Stimulated activated memory B cell treated with anti-CD40 and anti-IgM and Interleukin-4, amounts not matched to agents 10 μg/mL and 1 μg/mL and 100 μg/mL, for 72 hours (primary cell): ENCODE data around the gene FADS1.

ENCODE experiments used
- ATAC-seq: fragments of 150-1000 bp; cut with Tn5 transposase; 2 replicates; pipeline ENCODE4 v1.10.0; 2021
- H3K27ac Mint-ChIP-seq: one replicate; pipeline ENCODE4 v1.8.0; 2022; ENCODE audit warnings: mild to moderate bottlenecking, mixed read lengths
- H3K27me3 Mint-ChIP-seq: one replicate; pipeline ENCODE4 v1.8.0; 2022; ENCODE audit warnings: mixed read lengths
- H3K36me3 Mint-ChIP-seq: one replicate; pipeline ENCODE4 v1.8.0; 2022; ENCODE audit warnings: mixed read lengths
- H3K4me1 Mint-ChIP-seq: one replicate; pipeline ENCODE4 v1.8.0; 2022; ENCODE audit warnings: mixed read lengths
- H3K4me3 Mint-ChIP-seq: one replicate; pipeline ENCODE4 v1.8.0; 2022; ENCODE audit warnings: mild to moderate bottlenecking, moderate library complexity, mixed read lengths
- H3K9me3 Mint-ChIP-seq: one replicate; pipeline ENCODE4 v1.8.0; 2022; ENCODE audit warnings: mixed read lengths

FADS1 gene

DNA sequence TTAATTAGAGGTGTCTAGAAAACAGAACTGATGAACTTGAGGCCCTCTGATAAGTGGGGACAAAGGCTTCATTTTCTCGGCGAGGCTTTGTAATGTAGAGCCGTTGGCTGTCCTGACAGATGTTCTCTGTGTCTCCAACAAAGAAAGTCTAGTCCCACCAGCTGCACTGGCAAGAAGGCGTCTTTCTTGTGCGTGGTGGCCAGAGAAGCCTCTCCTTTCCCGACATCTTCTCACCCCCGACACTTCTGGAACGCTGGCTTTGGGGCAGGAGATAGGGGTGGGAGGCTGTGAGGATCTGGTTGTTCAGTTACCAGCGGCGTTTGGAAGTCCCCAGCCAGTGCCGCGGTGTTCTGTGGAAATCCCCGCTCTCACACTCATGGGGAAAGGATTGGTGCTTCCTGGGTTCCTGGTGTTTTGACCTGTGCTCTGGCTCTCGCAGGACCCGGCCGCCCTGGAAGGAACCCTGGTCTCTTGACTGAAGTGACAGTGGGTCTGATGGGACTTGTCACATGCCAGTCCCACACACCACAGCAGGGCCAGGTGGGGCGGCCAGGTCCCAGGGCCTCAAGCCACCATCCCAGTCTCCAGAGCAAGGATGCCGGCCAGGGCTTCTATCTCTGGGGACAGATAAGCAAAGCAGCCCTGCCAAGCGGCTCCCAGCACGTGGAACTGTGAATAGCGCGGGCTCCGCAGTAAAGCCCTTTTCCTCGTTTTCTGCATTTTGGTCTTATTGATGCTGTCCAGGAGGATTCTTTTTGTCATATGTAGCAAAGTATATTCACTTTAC lies 34.5 kb upstream of the FADS1 start:
- Mint-ChIP-seq H3K36me3 (peaks cover 58% of the 10 kb centered on the region), H3K27me3 (no peaks in the 10 kb centered on the region), H3K9me3 (peaks cover 2% of the 10 kb centered on the region), H3K27ac (no peak overlapping the region), H3K4me1 (no peaks in the 10 kb centered on the region), H3K4me3 (no peak overlapping the region)
- ATAC-seq, result no peak

DNA sequence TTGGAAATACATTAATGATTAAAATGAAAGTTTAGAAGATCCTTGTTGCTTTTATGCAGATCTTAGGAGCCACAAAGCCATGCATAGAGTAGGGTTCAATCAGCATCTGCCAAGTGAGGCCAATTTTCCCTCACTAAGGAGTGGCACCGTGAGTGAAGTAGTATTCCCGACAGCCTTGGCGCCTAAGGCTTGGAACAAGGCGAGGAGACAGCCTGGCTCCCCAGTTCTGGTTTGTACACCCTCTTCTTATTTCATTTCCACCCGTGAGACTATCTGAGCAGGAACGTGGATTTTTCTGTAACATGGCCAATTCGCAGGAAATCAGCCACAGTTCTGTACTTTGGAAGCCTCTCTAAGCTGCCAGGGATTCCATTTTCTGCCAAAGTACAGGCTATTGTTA lies 33.9 kb upstream of the FADS1 start:
- Mint-ChIP-seq H3K4me3 (no peak overlapping the region), H3K27ac (no peak overlapping the region), H3K4me1 (no peaks in the 10 kb centered on the region), H3K9me3 (peaks cover 2% of the 10 kb centered on the region), H3K36me3 (peaks cover 65% of the 10 kb centered on the region), H3K27me3 (no peaks in the 10 kb centered on the region)
- ATAC-seq, result no peak

DNA sequence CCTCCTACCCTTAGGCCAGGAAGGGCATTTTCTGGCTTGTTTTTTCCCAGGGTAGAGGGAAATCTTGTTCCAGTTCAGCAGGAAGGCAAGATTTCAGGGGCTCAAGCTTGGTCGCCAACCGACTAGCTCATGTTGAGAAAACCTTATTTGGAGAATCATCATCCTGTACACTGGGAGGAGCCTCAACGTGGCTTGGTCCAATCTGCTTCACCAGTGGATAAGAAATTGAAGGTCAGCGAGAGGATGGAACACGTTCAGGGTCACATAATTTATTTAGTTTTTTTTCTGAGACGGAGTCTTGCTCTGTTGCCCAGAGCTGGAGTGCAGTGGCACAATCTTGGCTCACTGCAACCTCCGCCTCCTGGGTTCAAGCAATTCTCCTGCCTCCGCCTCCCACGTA lies 31.8 kb upstream of the FADS1 start:
- Mint-ChIP-seq H3K27me3 (peaks cover 8% of the 10 kb centered on the region), H3K4me1 (no peaks in the 10 kb centered on the region), H3K9me3 (peaks cover 2% of the 10 kb centered on the region), H3K27ac (no peak overlapping the region), H3K36me3 (peaks cover 66% of the 10 kb centered on the region), H3K4me3 (no peak overlapping the region)
- no peak for ATAC-seq

DNA sequence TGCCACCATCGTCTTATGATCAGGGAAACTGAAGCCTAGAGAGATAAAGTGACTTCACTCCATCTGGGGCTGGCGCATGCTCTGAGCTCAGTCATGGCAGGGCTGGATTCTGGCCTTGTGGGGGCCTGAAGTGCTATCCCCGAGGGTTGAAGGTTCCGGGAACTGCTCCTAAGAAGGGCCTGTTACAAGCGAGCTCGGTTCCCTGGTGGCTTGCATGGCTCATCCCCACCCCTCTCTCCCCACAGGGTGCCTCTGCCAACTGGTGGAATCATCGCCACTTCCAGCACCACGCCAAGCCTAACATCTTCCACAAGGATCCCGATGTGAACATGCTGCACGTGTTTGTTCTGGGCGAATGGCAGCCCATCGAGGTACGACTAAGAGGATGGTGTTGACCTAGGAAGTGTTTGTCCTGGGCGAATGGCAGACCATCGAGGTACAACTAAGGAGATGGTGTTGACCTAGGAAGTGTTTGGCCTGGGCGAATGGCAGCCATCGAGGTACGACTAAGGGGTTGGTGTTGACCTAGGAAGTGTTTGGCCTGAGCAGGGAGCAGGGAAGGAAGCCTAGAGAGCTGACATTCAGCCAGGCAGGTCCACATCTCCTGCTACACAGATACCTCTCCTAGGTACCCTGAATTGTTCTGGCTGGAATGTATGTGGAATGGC lies 31.2 kb upstream of the FADS1 start:
- Mint-ChIP-seq H3K4me1 (no peaks in the 10 kb centered on the region), H3K9me3 (peaks cover 2% of the 10 kb centered on the region), H3K27ac (no peak overlapping the region), H3K4me3 (no peak overlapping the region), H3K36me3 (peaks cover 62% of the 10 kb centered on the region), H3K27me3 (peaks cover 8% of the 10 kb centered on the region)
- ATAC-seq, result no peak

DNA sequence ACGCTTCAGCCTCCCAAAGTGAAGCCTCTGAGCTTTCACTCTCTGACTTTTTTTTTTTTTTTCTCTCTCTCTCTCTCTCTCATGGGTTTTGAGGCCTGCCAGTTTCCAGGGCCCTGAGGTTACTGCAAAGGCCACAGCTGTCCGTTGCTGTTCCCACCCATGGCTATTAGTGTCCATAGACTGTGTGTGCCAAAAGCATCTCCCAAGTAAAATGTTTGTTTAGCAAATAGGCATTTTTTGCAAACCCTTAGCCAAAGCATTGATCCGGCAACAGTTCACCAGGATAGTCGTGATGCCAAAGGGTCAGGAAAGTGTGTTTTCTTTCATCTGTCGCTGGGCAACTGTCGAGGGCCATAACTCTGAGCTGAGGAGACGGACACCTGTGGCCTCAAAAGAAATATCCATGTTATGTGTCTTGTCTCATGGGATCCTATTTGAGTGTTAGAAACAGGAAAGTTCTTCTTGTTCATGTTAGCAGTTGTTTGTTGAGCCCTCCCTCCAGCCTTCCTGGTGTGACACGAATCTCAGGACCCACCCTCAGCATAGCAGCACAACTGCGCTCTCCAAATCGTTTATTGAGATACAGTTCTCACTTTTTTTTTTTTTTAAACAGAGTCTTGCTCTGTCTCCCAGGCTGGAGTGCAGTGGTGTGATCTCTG lies 29.7 kb upstream of the FADS1 start:
- H3K9me3 Mint-ChIP-seq, result peaks cover 2% of the 10 kb centered on the region
- peaks cover 8% of the 10 kb centered on the region for H3K27me3 Mint-ChIP-seq
- no peaks in the 10 kb centered on the region for H3K4me1 Mint-ChIP-seq
- no peak overlapping the region for H3K4me3 Mint-ChIP-seq
- no peak overlapping the region for H3K27ac Mint-ChIP-seq
- H3K36me3 Mint-ChIP-seq, result peaks cover 54% of the 10 kb centered on the region
- ATAC-seq, result no peak

DNA sequence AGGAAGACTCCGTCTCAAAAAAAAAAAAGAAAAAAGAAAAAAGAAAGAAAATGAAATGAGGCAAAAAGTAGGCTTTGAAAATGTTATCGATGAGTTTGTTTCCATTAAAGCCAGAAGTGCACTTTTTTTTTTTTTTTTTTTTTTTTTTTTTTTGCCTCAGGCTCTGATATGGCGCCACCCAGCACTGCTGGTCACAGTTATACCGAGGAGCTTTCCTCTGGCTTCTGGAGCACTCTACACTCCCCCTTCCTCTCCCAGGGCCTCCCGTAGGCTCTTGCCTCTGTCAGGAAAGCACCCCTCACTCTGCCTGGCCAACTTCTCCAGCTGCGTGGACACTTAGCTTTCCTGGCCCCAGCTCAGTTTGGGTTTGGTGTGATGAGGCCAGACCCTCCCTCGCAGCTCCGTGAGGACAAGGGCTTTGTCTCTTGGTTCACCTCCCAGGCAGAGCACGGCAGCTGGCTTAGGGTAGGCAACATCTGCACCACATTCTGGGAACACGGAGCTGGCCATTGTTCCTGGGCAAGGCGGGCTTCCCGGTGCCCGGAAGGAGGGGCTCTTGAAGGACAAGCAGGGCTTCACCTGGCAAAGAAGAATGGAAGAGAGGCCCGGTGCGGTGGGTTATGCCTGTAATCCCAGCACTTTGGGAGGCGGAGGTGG lies 28.2 kb upstream of the FADS1 start:
- H3K27me3 Mint-ChIP-seq, result peaks cover 8% of the 10 kb centered on the region

DNA sequence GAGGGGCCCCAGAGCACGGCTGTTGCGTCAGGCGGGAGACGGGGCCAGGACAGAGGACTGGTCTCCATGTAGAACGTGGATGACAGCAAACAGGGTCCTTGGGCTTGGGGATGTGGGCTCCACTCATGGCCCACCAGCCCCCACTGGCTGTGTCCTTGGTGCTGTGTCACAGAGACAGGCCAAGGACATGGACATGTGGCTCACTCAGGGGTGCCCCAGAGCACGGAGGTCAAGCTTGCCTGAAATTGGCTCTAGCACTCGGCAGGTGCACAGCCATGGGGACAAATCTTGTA lies 25.7 kb upstream of the FADS1 start:
- H3K9me3 Mint-ChIP-seq, result no peaks in the 10 kb centered on the region
- H3K27me3 Mint-ChIP-seq, result peaks cover 19% of the 10 kb centered on the region
- H3K36me3 Mint-ChIP-seq, result peaks cover 53% of the 10 kb centered on the region
- H3K4me1 Mint-ChIP-seq, result no peaks in the 10 kb centered on the region
- no peak for ATAC-seq
- no peak overlapping the region for H3K4me3 Mint-ChIP-seq
- H3K27ac Mint-ChIP-seq, result no peak overlapping the region

More for the DNA sequence above, 28.2 kb upstream of the FADS1 start:
- Mint-ChIP-seq H3K4me3 (no peak overlapping the region), H3K4me1 (no peaks in the 10 kb centered on the region), H3K36me3 (peaks cover 54% of the 10 kb centered on the region), H3K27ac (no peak overlapping the region), H3K9me3 (peaks cover 2% of the 10 kb centered on the region)
- ATAC-seq, result no peak

DNA sequence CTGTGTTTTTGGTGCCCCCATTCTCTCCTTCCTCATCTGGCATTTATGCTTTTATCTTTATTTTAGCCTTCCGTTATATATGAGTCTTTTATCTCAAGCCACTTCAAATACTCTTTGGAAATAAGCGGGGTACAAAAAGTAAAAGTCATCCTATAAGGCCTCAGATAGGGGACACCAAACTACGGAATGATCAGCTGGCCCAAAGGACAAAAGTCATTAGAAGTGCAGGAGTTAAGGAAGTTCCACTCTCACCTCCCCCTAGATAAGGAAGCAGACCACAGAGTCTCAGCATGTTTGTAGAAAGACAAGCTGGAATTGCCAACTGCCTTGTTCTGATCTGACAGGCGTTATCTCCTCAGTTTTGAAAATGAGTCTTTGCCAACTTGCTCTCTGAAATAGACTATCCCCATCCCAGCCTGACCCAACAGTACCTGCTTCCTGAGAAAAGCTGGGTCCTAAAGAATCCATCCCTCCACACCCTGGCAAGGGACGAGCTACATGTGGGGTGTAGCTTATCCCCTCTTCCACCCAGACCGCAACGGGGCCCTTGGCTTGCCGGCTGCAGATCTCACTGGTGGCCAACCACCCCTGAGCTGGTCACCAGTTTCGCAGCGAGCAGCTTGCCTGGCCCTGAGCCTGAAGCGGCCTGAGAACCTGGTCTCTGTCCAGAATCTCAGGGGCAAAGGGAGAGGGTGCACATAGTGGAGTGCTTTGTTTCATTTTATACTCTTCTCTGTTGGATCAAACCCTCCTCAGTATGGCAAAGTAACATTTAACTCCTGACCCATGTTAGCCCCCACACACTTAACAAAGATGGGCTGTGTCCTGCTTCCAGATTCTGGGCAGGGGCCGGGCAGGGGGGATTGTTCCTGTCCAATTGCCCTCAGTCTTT lies 25.1 kb upstream of the FADS1 start:
- no peaks in the 10 kb centered on the region for H3K9me3 Mint-ChIP-seq
- H3K4me3 Mint-ChIP-seq, result no peak overlapping the region
- no peak for ATAC-seq
- H3K27me3 Mint-ChIP-seq, result peaks cover 19% of the 10 kb centered on the region
- H3K4me1 Mint-ChIP-seq, result no peaks in the 10 kb centered on the region
- peaks cover 48% of the 10 kb centered on the region for H3K36me3 Mint-ChIP-seq
- H3K27ac Mint-ChIP-seq, result no peak overlapping the region

DNA sequence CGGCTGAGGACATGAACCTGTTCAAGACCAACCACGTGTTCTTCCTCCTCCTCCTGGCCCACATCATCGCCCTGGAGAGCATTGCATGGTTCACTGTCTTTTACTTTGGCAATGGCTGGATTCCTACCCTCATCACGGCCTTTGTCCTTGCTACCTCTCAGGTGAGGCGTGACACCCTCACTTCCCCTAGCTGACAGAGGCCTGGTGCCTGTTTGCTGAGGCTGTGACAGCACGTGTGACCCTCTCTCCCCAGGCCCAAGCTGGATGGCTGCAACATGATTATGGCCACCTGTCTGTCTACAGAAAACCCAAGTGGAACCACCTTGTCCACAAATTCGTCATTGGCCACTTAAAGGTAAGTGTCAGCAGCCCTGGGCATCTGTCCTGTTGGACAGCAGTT lies 23.6 kb upstream of the FADS1 start:
- ATAC-seq, result no peak
- Mint-ChIP-seq H3K27me3 (peaks cover 17% of the 10 kb centered on the region), H3K9me3 (no peaks in the 10 kb centered on the region), H3K36me3 (peaks cover 37% of the 10 kb centered on the region), H3K4me1 (no peaks in the 10 kb centered on the region), H3K27ac (no peak overlapping the region), H3K4me3 (no peak overlapping the region)

DNA sequence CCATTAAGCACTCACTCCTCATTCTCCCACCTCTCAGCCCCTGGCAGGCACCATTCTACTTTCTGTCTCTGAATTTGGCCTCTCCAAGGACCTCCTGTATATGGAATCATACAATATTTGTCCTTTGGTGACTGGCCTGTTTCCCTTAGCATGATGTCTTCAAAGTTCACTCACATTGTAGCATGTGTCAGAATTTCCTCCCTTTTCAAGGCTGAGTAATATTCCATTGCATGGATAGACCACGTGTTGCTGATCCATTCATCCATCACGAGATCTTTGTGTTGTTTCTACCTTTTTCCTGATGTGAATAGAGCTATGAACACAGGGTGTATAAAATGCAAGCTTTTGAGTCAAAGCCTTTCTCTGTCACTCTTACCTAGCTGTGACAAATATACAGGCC lies 22.9 kb upstream of the FADS1 start:
- no peak for ATAC-seq
- peaks cover 31% of the 10 kb centered on the region for H3K36me3 Mint-ChIP-seq
- H3K9me3 Mint-ChIP-seq, result no peaks in the 10 kb centered on the region
- H3K27me3 Mint-ChIP-seq, result peaks cover 11% of the 10 kb centered on the region
- H3K27ac Mint-ChIP-seq, result no peak overlapping the region
- no peak overlapping the region for H3K4me3 Mint-ChIP-seq
- H3K4me1 Mint-ChIP-seq, result peaks cover 5% of the 10 kb centered on the region

DNA sequence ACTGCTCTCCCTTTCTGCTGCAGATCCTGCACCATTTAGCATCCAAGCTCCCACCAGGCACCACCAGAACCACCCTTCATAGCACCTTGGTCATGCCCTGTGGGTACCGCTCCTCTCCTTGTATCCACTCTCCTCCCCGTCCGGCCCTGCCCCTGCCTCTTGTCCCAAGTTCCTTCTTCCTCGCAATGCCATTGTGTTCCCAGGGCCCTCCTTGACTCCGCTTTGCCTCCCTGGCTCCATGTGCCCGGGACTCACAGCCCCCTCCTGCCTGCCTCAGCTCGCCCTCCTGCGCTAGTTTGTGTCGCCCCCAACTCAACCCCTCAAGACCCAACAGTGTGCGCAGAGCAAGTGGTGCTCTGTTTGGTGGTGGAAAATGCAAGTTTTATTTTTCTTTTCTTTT lies 22.1 kb upstream of the FADS1 start:
- no peak overlapping the region for H3K27ac Mint-ChIP-seq
- ATAC-seq, result no peak
- H3K4me3 Mint-ChIP-seq, result no peak overlapping the region
- peaks cover 34% of the 10 kb centered on the region for H3K36me3 Mint-ChIP-seq
- peaks cover 11% of the 10 kb centered on the region for H3K27me3 Mint-ChIP-seq
- H3K4me1 Mint-ChIP-seq, result peaks cover 12% of the 10 kb centered on the region
- H3K9me3 Mint-ChIP-seq, result no peaks in the 10 kb centered on the region

DNA sequence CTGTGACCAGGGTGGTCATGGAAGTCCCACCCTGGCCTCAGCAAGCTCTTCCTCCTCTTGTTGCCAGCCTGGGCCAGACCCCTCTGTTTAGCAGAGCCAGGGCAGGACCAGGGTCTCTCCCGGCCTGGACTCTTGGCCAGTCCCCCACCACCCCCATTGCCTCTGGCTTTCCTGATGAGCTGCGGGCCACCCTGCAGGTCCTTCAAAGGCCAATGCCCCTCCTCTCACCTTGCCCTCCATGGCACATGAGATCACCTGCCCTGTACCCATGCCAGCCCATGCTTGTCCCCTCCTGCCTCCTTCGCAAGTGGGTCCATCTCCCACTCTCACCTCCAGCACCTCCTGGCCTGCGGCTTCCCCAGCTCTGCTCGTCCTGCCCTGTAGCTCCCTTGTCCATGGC lies 21.7 kb upstream of the FADS1 start:
- peaks cover 16% of the 10 kb centered on the region for H3K4me1 Mint-ChIP-seq
- peaks cover 38% of the 10 kb centered on the region for H3K36me3 Mint-ChIP-seq
- ATAC-seq, result no peak
- H3K27ac Mint-ChIP-seq, result no peak overlapping the region
- H3K9me3 Mint-ChIP-seq, result no peaks in the 10 kb centered on the region
- peaks cover 11% of the 10 kb centered on the region for H3K27me3 Mint-ChIP-seq
- no peak overlapping the region for H3K4me3 Mint-ChIP-seq

DNA sequence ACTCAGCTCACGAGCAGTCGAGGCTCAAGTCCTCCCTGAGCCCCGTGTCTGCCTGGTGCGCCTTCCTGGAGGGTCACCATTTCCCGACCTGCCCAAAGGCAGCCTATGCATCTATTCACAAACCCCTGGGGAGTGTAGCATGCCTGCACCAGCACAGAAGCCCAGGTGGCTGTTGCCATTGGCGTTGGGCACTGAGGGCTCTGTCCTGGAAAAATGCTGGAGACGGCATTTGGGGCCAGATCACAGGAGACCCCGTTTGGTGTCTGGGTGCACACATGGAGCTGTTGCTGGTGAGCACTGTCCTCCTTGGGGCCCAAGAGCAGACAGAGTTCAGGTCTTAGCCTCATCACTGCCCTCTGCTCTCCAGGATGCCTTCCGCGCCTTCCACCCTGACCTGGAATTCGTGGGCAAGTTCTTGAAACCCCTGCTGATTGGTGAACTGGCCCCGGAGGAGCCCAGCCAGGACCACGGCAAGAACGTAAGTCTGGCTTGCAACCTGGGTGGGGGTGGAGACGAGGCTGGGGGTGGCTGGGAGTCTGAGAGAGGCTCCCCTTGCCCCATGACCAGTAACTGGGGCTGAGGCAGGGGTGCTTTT lies 20.7 kb upstream of the FADS1 start:
- Mint-ChIP-seq H3K36me3 (peaks cover 48% of the 10 kb centered on the region), H3K4me1 (peaks cover 23% of the 10 kb centered on the region), H3K27ac (no peak overlapping the region), H3K9me3 (no peaks in the 10 kb centered on the region), H3K4me3 (no peak overlapping the region), H3K27me3 (peaks cover 11% of the 10 kb centered on the region)
- no peak for ATAC-seq

DNA sequence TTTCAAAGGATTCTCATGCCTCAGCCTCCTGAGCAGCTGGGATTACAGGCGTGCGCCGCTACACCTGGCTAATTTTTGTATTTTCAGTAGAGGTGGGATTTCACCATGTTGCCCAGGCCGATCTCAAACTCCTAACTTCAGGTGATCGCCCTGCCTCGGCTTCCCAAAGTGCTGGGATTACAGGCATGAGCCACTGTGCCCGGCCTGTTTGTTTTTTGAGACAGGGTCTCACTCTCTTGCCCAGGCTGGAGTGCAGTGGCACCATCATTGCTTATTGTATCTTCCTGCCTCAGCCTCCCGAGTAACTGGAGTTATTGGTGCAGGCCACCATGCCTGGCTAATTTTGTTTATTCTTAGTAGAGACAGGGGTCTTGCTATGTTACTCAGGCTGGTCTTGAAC lies 19.4 kb upstream of the FADS1 start:
- H3K36me3 Mint-ChIP-seq, result peaks cover 42% of the 10 kb centered on the region
- no peak overlapping the region for H3K4me3 Mint-ChIP-seq
- ATAC-seq, result no peak
- no peaks in the 10 kb centered on the region for H3K9me3 Mint-ChIP-seq
- peaks cover 25% of the 10 kb centered on the region for H3K4me1 Mint-ChIP-seq
- no peak overlapping the region for H3K27ac Mint-ChIP-seq
- peaks cover 11% of the 10 kb centered on the region for H3K27me3 Mint-ChIP-seq
